Measurements from ENCODE around the gene IFNK.
A peak's percentile ranks its signal among the peaks of the same experiment; 100 is the strongest.

The IFNK gene

DNA sequence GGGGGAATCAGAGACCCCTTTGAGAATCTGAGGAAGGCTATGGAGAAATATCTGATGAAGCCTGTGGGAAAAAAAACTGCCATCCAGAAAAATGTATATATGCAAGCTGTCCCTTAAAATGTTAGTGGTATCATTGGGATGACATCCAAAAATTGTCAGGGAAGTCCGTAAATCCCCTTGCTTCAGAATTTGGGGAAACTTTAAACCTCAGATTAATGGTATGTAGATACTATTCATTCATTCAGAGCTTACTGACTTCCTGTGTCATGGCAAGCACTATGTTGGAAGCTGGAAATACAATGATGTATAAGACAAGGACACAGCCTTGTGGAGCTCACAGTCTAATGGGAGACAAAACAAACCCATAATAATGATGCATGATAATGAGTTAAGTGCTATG, 16.4 kb downstream of the IFNK start:
- Histone ChIP-seq H3K27me3 (replicated peaks in 2 of 5; ENCODE audit: control insufficient read depth in 4 of 5, insufficient read depth in 5 of 5, low read length in 4 of 5) (no peaks in the 10 kb centered on the region), H3K4me3 (ENCODE audit: control insufficient read depth in 1 of 7, extremely low read depth in 1 of 7, insufficient read depth in 4 of 7, low read depth in 2 of 7, low read length in 6 of 7) (no peak overlapping the region), H3K9me3 (ENCODE audit: control extremely low read depth in 1 of 5, control insufficient read depth in 4 of 5, insufficient read depth in 2 of 5, low read depth in 1 of 5, low read length in 4 of 5) (no peaks in the 10 kb centered on the region), H3K27ac (ENCODE audit: insufficient read depth in 1 of 2, low read depth in 1 of 2, low read length in 2 of 2, poor library complexity in 1 of 2, severe bottlenecking in 2 of 2) (no peak overlapping the region), H3K36me3 (ENCODE audit: control insufficient read depth in 4 of 4, insufficient read depth in 4 of 4, low read length in 3 of 4) (peaks cover 3 to 20% (median 6%) of the 10 kb centered on the region in 4 experiments), H3K4me1 (ENCODE audit: control extremely low read depth in 1 of 4, control insufficient read depth in 4 of 4, insufficient read depth in 4 of 4, low read length in 3 of 4) (peaks cover 0 to 9% (median 6%) of the 10 kb centered on the region in 4 experiments)
- ChIA-PET POLR2A (no interaction called here), CTCF (interaction anchor here (1.3 to 1.9 kb wide), 3 partner anchors 13 to 292 kb away, joined by 3 to 6 read pairs (median 3); no protein-coding TSS in a partner anchor)
- whole genome bisulfite sequencing (ENCODE audit: insufficient coverage) = no CpG with 5 or more reads among the region's 1 CpG
- DNase-seq = no peak

DNA sequence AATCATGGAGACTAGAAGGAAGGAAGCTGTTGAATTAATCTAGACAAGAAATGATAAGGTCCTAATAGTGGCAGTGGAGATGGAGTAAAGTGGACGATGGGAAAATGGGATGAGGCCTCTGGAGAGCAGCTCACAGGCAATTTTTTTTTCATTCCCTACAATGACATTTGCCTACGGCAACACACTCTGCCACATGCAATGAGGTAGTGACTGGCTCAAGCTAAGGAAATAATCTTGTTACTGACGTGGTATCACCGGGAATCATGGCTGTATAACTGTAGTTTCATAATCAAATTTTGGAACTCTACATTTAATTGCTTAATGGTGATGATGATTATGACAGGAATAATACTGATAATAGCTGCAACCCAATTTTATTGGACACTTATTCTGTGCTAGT, 17.6 kb downstream of the IFNK start:
- ChIA-PET POLR2A (no interaction called here), CTCF (interaction anchor here (1.3 kb wide), 2 partner anchors 12 to 14 kb away, joined by 3 read pairs; no protein-coding TSS in a partner anchor)
- Histone ChIP-seq H3K36me3 (ENCODE audit: control insufficient read depth in 4 of 4, insufficient read depth in 4 of 4, low read length in 3 of 4) (peaks cover 3 to 19% (median 9%) of the 10 kb centered on the region in 4 experiments), H3K27me3 (replicated peaks in 2 of 5; ENCODE audit: control insufficient read depth in 4 of 5, insufficient read depth in 5 of 5, low read length in 4 of 5) (no peaks in the 10 kb centered on the region), H3K4me1 (ENCODE audit: control extremely low read depth in 1 of 4, control insufficient read depth in 4 of 4, insufficient read depth in 4 of 4, low read length in 3 of 4) (peaks cover 0 to 9% (median 6%) of the 10 kb centered on the region in 4 experiments), H3K9me3 (ENCODE audit: control extremely low read depth in 1 of 5, control insufficient read depth in 4 of 5, insufficient read depth in 2 of 5, low read depth in 1 of 5, low read length in 4 of 5) (no peaks in the 10 kb centered on the region), H3K4me3 (ENCODE audit: control insufficient read depth in 1 of 7, extremely low read depth in 1 of 7, insufficient read depth in 4 of 7, low read depth in 2 of 7, low read length in 6 of 7) (no peak overlapping the region), H3K27ac (ENCODE audit: insufficient read depth in 1 of 2, low read depth in 1 of 2, low read length in 2 of 2, poor library complexity in 1 of 2, severe bottlenecking in 2 of 2) (no peak overlapping the region)
- DNase-seq = no peak
- WGBS (ENCODE audit: insufficient coverage) = 87% methylated on average over 3 of the region's 4 CpGs

DNA sequence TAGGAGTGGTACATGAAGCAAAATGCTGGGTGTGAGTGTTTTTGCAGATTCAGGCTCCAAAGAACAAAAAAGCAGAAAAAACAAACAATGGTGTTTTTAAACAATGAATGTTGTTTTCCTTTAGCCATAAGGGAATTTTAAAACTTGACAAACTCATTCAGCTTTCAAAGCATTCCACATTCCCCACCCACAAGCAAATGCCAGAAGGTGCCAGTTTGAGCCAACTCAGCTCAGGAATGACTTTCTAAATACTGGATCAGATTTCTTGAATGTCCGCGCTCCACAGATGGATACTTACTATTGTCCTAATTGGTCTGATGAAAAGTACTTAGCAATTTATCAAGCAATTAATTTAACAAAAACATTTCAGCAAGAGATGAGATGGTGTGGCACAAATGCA, 18.4 kb downstream of the IFNK start:
- WGBS (ENCODE audit: insufficient coverage) = no CpG with 5 or more reads among the region's 2 CpGs

DNA sequence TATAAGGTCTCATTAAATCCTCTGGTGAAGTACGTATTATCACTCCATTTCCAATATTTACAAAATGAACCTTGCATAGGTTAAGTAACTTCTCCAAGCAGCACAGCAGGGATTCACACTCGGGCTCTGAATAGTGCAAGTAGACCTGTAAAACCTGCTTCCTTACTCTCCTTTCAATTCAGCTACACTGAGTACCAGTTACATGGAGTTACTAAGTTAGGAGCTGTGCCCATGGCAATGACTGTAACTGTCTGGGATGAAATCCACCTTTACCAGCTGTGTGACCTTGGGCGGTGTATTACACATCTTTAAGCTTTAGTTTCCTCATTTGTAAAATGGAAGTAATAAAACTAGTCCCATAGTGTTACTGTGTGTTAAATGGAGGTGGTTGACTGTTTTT, 21.4 kb downstream of the IFNK start:
- DNase-seq = no peak
- CTCF ChIA-PET = interaction anchor here (0.6 to 6.6 kb wide), 6 partner anchors 15 to 213 kb away, joined by 3 to 71 read pairs (median 4); partner anchors contain the start of gene MOB3B
- WGBS (ENCODE audit: insufficient coverage) = 93% methylated on average over 2 of the region's 3 CpGs
- H3K27me3 ChIP-seq (replicated peaks in 2 of 5; ENCODE audit: control insufficient read depth in 4 of 5, insufficient read depth in 5 of 5, low read length in 4 of 5) = no peaks in the 10 kb centered on the region
- no peak overlapping the region for H3K4me3 ChIP-seq (ENCODE audit: control insufficient read depth in 1 of 7, extremely low read depth in 1 of 7, insufficient read depth in 4 of 7, low read depth in 2 of 7, low read length in 6 of 7)
- no peaks in the 10 kb centered on the region for H3K4me1 ChIP-seq (ENCODE audit: control extremely low read depth in 1 of 4, control insufficient read depth in 4 of 4, insufficient read depth in 4 of 4, low read length in 3 of 4)
- peaks cover 8 to 27% (median 11%) of the 10 kb centered on the region in 4 experiments for H3K36me3 ChIP-seq (ENCODE audit: control insufficient read depth in 4 of 4, insufficient read depth in 4 of 4, low read length in 3 of 4)
- POLR2A ChIA-PET = no interaction called here
- no peak overlapping the region for H3K27ac ChIP-seq (ENCODE audit: insufficient read depth in 1 of 2, low read depth in 1 of 2, low read length in 2 of 2, poor library complexity in 1 of 2, severe bottlenecking in 2 of 2)
- H3K9me3 ChIP-seq (ENCODE audit: control extremely low read depth in 1 of 5, control insufficient read depth in 4 of 5, insufficient read depth in 2 of 5, low read depth in 1 of 5, low read length in 4 of 5) = no peaks in the 10 kb centered on the region

More for the DNA sequence above, 18.4 kb downstream of the IFNK start:
- POLR2A ChIA-PET = interaction anchor here (0.7 kb wide), 1 partner anchor 29 kb away, joined by 3 read pairs; no protein-coding TSS in a partner anchor
- DNase-seq = no peak
- peaks cover 3 to 24% (median 9%) of the 10 kb centered on the region in 4 experiments for H3K36me3 ChIP-seq (ENCODE audit: control insufficient read depth in 4 of 4, insufficient read depth in 4 of 4, low read length in 3 of 4)
- H3K27me3 ChIP-seq (replicated peaks in 2 of 5; ENCODE audit: control insufficient read depth in 4 of 5, insufficient read depth in 5 of 5, low read length in 4 of 5) = no peaks in the 10 kb centered on the region
- H3K4me1 ChIP-seq (ENCODE audit: control extremely low read depth in 1 of 4, control insufficient read depth in 4 of 4, insufficient read depth in 4 of 4, low read length in 3 of 4) = peaks cover 0 to 9% (median 6%) of the 10 kb centered on the region in 4 experiments
- H3K9me3 ChIP-seq (ENCODE audit: control extremely low read depth in 1 of 5, control insufficient read depth in 4 of 5, insufficient read depth in 2 of 5, low read depth in 1 of 5, low read length in 4 of 5) = no peaks in the 10 kb centered on the region
- no peak overlapping the region for H3K4me3 ChIP-seq (ENCODE audit: control insufficient read depth in 1 of 7, extremely low read depth in 1 of 7, insufficient read depth in 4 of 7, low read depth in 2 of 7, low read length in 6 of 7)
- no peak overlapping the region for H3K27ac ChIP-seq (ENCODE audit: insufficient read depth in 1 of 2, low read depth in 1 of 2, low read length in 2 of 2, poor library complexity in 1 of 2, severe bottlenecking in 2 of 2)
- CTCF ChIA-PET = interaction anchor here (1.0 to 1.3 kb wide), 2 partner anchors 11 to 27 kb away, joined by 3 read pairs; no protein-coding TSS in a partner anchor

DNA sequence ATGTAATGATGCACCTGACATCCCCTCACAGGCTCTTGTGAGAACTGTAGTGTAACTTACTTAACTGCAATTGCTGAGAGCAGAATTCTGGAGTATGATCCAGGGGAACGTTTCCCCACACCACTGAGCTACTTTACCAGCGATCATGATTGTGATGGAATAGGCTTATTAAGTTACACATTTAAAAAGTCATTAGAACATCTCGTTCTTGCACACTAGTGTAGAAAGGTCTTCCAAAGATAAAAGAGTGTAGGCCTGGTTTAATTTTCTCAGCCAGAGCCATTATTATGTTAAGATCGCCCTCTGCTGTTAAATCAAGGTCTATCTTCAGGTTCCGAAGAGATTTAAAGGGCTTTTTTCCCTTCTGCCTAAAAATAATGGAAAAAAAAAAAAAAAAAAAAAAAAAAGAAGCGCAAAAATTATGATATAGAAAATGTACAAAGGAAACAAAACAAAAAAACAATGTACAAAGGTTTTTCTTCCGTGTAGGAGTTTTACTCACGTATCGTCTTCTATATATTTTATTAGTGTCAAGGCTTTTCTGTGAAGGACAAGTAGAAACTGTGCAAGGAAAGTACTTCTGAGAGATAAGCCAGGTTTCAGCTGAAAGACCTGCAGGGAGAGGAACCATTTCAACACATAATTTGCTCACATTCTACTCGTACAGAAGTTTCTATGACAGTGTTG, 24.1 kb downstream of the IFNK start:
- H3K36me3 ChIP-seq (ENCODE audit: control insufficient read depth in 4 of 4, insufficient read depth in 4 of 4, low read length in 3 of 4) = peaks cover 10 to 34% (median 13%) of the 10 kb centered on the region in 4 experiments
- H3K9me3 ChIP-seq (ENCODE audit: control extremely low read depth in 1 of 5, control insufficient read depth in 4 of 5, insufficient read depth in 2 of 5, low read depth in 1 of 5, low read length in 4 of 5) = no peaks in the 10 kb centered on the region
- H3K4me3 ChIP-seq (ENCODE audit: control insufficient read depth in 1 of 7, extremely low read depth in 1 of 7, insufficient read depth in 4 of 7, low read depth in 2 of 7, low read length in 6 of 7) = no peak overlapping the region
- WGBS (ENCODE audit: insufficient coverage) = no CpG with 5 or more reads among the region's 10 CpGs
- H3K27me3 ChIP-seq (replicated peaks in 2 of 5; ENCODE audit: control insufficient read depth in 4 of 5, insufficient read depth in 5 of 5, low read length in 4 of 5) = no peaks in the 10 kb centered on the region
- POLR2A ChIA-PET = interaction anchor here (0.6 kb wide), 1 partner anchor 21 kb away, joined by 4 read pairs; no protein-coding TSS in a partner anchor
- DNase-seq = peak; percentile 47 to 65 (median 58)
- CTCF ChIA-PET = interaction anchor here (0.8 to 6.6 kb wide), 15 partner anchors 9 to 238 kb away, joined by 3 to 71 read pairs (median 4); partner anchors contain the start of gene MOB3B
- H3K4me1 ChIP-seq (ENCODE audit: control extremely low read depth in 1 of 4, control insufficient read depth in 4 of 4, insufficient read depth in 4 of 4, low read length in 3 of 4) = no peaks in the 10 kb centered on the region
- no peak overlapping the region for H3K27ac ChIP-seq (ENCODE audit: insufficient read depth in 1 of 2, low read depth in 1 of 2, low read length in 2 of 2, poor library complexity in 1 of 2, severe bottlenecking in 2 of 2)

DNA sequence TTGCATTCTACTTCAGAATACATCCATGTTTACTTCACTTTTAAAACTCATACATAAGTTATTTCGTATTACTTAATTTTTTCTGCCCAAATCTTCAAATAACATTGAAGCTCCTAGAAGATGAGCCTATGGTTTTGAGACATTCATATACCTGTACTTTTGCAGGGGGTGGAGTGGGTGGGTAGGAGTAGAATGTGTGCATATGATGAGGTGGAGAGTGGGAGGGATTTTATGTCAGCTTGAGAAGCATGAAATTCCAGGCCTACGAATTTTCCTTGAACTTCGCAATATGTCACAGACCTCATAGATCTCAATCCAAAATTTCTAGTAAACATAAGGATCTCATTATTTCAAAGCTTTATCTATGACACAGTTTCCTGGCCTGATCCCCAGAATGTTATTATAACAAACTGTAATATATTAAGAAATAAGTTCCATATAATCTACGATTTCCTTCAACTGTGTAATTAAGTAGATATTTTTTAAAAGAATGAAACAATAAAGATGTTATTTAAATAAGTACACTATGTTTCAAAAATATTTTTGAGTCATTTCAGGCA, 25.2 kb downstream of the IFNK start:
- no CpG with 5 or more reads among the region's 4 CpGs for WGBS (ENCODE audit: insufficient coverage)
- CTCF ChIA-PET = interaction anchor here (0.7 to 6.6 kb wide), 10 partner anchors 10 to 239 kb away, joined by 3 to 71 read pairs (median 4); partner anchors contain the start of gene MOB3B

More for the DNA sequence above, 25.2 kb downstream of the IFNK start:
- no peak overlapping the region for H3K27ac ChIP-seq (ENCODE audit: insufficient read depth in 1 of 2, low read depth in 1 of 2, low read length in 2 of 2, poor library complexity in 1 of 2, severe bottlenecking in 2 of 2)
- no peak for DNase-seq
- peaks cover 12 to 35% (median 16%) of the 10 kb centered on the region in 4 experiments for H3K36me3 ChIP-seq (ENCODE audit: control insufficient read depth in 4 of 4, insufficient read depth in 4 of 4, low read length in 3 of 4)
- POLR2A ChIA-PET = interaction anchor here (0.9 kb wide), 1 partner anchor 216 kb away, joined by 3 read pairs; no protein-coding TSS in a partner anchor
- no peaks in the 10 kb centered on the region for H3K9me3 ChIP-seq (ENCODE audit: control extremely low read depth in 1 of 5, control insufficient read depth in 4 of 5, insufficient read depth in 2 of 5, low read depth in 1 of 5, low read length in 4 of 5)
- no peaks in the 10 kb centered on the region for H3K27me3 ChIP-seq (replicated peaks in 2 of 5; ENCODE audit: control insufficient read depth in 4 of 5, insufficient read depth in 5 of 5, low read length in 4 of 5)
- H3K4me3 ChIP-seq (ENCODE audit: control insufficient read depth in 1 of 7, extremely low read depth in 1 of 7, insufficient read depth in 4 of 7, low read depth in 2 of 7, low read length in 6 of 7) = no peak overlapping the region
- no peaks in the 10 kb centered on the region for H3K4me1 ChIP-seq (ENCODE audit: control extremely low read depth in 1 of 4, control insufficient read depth in 4 of 4, insufficient read depth in 4 of 4, low read length in 3 of 4)

Measured in common myeloid progenitor, CD34-positive (primary cell).